Measurements from ENCODE around the gene TMEM132D.

Gene TMEM132D

GRCh38 chr12:129440278-129440677 lies 463.5 kb downstream of the TMEM132D start:
- no peak for DNase-seq (ENCODE audit: low spot score)

- DNase-seq (ENCODE audit: low spot score), result no peak
Observed at GRCh38 chr12:129434790-129435189, 469.0 kb downstream of the TMEM132D start.

- DNase-seq (ENCODE audit: low spot score), result no peak
Observed at GRCh38 chr12:129428240-129428936, 475.4 kb downstream of the TMEM132D start.

- no peak for DNase-seq (ENCODE audit: low spot score)
Observed at GRCh38 chr12:129423041-129423580, 480.7 kb downstream of the TMEM132D start.

GRCh38 chr12:129413295-129413694 lies 490.5 kb downstream of the TMEM132D start:
- no peak for DNase-seq (ENCODE audit: low spot score)

- DNase-seq (ENCODE audit: low spot score), result no peak
Observed at GRCh38 chr12:129409281-129409680, 494.5 kb downstream of the TMEM132D start.

- no peak for DNase-seq (ENCODE audit: low spot score)
Observed at GRCh38 chr12:129404556-129404955, 499.3 kb downstream of the TMEM132D start.

- DNase-seq (ENCODE audit: low spot score), result no peak
Observed at GRCh38 chr12:129401572-129401971, 502.3 kb downstream of the TMEM132D start.

GRCh38 chr12:129394177-129394825 lies 509.5 kb downstream of the TMEM132D start:
- DNase-seq (ENCODE audit: low spot score), result no peak

GRCh38 chr12:129393357-129393937 lies 510.4 kb downstream of the TMEM132D start:
- no peak for DNase-seq (ENCODE audit: low spot score)

GRCh38 chr12:129385637-129385990 lies 518.2 kb downstream of the TMEM132D start:
- DNase-seq (ENCODE audit: low spot score), result no peak

- DNase-seq (ENCODE audit: low spot score), result no peak
Observed at GRCh38 chr12:129383956-129384355, 519.9 kb downstream of the TMEM132D start.

GRCh38 chr12:129381715-129382114 lies 522.1 kb downstream of the TMEM132D start:
- DNase-seq (ENCODE audit: low spot score), result no peak

- no peak for DNase-seq (ENCODE audit: low spot score)
Observed at GRCh38 chr12:129379076-129379804, 524.6 kb downstream of the TMEM132D start.

GRCh38 chr12:129378496-129378895 lies 525.3 kb downstream of the TMEM132D start:
- DNase-seq (ENCODE audit: low spot score), result no peak

- no peak for DNase-seq (ENCODE audit: low spot score)
Observed at GRCh38 chr12:129373746-129374145, 530.1 kb downstream of the TMEM132D start.

GRCh38 chr12:129372876-129373275 lies 530.9 kb downstream of the TMEM132D start:
- DNase-seq (ENCODE audit: low spot score), result no peak

- no peak for DNase-seq (ENCODE audit: low spot score)
Observed at GRCh38 chr12:129372348-129372747, 531.5 kb downstream of the TMEM132D start.

GRCh38 chr12:129371268-129371667 lies 532.6 kb downstream of the TMEM132D start:
- no peak for DNase-seq (ENCODE audit: low spot score)

GRCh38 chr12:129366656-129367055 lies 537.2 kb downstream of the TMEM132D start:
- DNase-seq (ENCODE audit: low spot score), result no peak

- DNase-seq (ENCODE audit: low spot score), result no peak
Observed at GRCh38 chr12:129363041-129363440, 540.8 kb downstream of the TMEM132D start.

GRCh38 chr12:129357233-129357632 lies 546.6 kb downstream of the TMEM132D start:
- no peak for DNase-seq (ENCODE audit: low spot score)

GRCh38 chr12:129351481-129351880 lies 552.3 kb downstream of the TMEM132D start:
- DNase-seq (ENCODE audit: low spot score), result no peak
